Activated T-helper 1 cell treated with anti-CD3 and anti-CD28 coated beads, Interleukin-2, amount 50 U/mL, for 16 hours (primary cell): ENCODE results near the gene LINC01488.

Experiments
- DNase-seq, 2 donors: peaks; one replicate each; pipeline ENCODE4 v3.0.0-alpha.2; 2020; ENCODE audit warnings: low read depth in 1 of 2, low spot score in 1 of 2

LINC01488 gene

DNA sequence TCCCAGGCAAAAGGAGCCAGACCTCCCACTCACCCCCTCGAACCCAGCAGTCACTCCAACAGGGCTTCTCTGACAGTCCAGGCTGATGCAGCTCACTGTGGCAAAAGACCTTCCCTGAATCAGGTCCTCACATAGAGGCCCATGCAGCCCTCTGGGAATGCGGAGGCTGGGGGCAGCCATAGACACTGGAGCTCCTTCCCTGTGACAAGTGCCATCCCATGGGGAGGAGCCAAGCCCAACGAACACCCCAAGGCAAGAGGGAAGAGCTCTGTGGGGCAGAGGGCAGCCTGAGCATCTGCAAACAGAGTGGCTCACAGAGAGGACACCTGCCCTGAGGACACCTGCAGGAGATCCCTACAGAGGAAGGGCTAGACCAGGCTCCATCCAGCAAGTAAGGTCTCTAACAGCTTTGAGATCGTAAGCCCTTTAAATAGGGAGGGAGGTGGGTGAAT is at the start of gene LINC01488:
TSS of gene LINC01488 (plus strand) at position 271 of the 452 bp plus-strand sequence.
- no peak for DNase-seq

DNA sequence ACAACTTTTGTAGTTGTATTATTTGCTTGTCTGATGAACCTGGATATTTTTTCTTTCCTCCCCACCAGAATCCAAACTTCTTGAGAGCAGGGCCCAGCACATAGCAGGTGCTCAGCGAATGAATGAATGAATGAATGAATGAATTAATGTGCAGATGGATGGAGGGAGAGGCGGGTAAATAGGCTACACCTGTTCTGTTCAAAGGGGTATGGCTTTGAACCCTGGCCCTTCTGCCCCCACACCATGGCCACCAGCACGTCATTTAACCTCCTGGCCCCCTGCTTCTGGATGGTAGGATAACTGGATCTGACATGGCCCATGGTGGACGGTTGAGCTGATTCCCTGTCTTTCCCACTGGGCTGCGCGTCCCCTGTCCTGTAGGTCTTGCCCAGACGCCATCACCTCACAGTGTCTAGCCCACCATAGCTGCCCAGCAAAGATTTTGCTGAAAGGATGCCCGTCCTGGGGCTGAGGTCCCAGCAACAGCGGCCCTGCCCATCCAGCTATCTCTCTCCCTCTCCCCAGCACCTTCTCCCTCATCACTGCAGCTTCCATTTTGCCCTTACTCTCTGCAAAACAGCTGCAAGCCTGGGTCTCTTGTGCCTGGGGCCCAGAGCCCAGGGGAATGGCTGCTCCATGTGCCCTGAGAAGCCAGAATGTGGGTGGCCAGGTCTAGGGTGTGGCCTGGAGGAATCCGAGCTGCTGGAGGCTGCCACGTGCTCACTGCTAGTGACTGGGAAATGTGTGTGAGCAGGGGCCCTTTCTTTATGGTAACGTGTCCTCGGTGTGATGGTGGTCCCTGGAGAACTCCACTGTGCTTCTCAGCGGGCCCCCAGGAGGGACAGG is 49.3 kb upstream of the LINC01488 start:
- no peak for DNase-seq

DNA sequence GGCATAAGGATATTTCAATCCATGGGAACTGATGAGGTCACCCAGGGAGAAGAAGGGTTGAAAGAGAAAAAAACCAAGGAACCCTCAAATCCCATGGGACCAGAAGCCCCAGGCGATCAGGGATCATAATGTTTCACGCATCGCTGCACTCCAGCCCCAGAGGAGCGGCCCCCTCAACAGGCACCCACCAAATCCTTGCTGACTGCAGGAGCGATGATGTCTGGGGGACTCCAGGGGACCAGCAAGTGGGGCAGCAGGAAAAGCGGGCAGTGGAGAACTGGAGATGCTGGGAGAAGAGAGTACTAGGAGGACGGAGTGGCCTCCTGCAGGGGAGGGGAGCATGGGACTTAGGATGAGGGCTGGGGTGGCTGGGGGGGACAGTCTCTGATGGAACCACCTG is 47.7 kb upstream of the LINC01488 start:
- no peak for DNase-seq

DNA sequence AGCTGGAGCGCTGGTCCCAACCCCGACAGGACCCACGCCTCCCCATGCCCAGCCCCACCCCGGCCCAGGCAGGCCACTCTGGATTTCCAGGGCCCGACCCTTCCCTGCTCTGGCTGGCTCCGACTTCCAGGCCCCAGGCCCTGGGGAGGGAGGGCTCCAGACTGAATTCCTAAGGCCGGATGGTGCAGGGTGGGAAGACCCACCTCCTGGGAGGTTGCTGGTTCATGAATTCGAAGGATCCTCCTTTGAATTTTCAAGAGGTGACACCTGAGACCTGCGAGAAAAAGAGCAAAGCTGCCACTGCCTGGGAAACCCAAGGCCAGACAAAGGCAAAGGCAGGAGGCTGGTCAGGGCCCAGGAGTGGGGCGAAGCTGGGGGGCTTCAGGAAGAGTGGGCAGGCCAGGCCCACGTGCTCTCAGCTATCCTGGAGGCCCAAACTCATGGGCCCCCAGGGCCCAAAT is 47.0 kb upstream of the LINC01488 start:
- no peak for DNase-seq

DNA sequence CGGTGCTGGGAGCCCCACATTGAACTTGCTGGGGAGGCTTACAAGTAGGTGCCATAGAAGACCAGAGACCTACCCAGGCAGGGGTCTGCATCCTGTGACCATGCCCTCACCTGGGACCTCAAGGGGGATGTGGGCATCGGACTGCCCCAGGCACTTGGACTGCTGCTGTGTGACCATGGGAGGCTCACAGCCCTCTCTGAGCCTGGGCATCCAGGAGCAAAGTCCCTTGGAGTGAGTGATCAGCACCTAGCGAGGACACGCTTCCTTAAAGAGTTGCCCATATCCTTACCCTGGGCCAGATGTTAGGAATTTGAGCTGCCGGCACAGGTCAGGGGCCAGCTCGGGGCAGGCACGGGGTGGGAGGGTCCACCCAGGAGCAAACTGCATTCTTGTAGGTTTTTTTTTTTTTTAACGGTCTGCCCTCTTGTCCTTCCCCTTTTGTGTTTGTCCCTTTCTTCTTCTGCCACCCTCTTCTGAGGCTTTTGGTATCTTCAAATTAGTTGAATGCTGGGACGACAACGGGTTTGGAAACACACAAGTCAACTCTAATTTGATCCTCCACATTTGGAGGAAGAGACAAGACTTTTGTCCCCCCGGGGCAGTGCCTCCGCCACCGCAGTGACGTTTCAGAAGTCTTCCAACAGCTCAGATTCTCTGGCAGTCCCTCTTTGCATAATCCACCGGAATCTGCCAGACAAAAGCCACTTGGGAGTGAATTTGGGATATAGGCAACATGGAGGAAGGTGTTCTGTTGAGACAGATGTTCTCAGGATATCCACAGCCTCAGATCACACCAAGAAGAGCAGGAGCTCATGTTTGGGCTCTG is 46.1 kb upstream of the LINC01488 start:
- no peak for DNase-seq

DNA sequence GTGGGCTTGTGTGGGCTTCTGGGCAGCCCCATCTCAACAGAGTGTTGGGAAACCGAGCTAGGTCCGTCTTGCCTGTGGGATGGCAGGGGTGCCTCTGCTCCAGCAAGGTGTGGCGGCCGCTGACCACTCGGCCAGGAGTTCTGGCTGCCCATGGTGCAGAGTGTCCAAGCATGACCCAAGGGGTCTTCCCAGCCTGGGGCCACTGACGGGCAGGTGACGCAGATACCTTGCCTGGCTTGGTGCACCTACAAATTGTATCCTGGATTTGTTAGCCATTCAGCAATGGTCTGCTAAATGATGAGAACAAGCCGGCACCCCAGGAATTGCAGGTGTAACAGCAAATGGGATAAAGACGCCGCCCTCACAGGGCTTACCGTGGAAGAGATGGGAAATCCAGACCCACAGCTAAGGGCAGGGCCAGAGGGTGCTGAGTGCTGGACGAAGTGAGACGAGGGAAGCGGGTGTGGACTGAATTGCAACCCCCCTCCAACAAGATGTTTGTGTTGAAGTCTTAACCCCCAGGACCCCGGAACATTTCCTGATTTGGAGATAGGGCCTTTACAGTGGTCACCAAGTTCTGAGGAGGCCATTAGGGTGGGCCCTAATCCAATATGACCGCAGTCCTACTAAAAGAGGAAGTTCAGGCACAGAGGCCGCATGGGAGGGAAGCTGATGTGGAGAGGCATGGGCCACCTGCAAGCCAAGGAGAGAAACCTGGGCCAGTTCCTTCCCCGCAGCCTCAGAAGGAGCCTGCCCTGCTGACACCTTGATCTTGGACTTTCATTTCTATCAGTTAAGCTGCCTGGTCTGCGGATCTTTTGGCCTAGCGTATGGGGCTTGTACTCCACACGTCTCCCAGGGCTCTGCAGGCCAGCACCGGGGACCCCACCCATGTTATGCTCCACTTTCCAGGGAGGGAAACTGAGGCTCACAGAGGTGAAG is 45.2 kb upstream of the LINC01488 start:
- DNase-seq = no peak

DNA sequence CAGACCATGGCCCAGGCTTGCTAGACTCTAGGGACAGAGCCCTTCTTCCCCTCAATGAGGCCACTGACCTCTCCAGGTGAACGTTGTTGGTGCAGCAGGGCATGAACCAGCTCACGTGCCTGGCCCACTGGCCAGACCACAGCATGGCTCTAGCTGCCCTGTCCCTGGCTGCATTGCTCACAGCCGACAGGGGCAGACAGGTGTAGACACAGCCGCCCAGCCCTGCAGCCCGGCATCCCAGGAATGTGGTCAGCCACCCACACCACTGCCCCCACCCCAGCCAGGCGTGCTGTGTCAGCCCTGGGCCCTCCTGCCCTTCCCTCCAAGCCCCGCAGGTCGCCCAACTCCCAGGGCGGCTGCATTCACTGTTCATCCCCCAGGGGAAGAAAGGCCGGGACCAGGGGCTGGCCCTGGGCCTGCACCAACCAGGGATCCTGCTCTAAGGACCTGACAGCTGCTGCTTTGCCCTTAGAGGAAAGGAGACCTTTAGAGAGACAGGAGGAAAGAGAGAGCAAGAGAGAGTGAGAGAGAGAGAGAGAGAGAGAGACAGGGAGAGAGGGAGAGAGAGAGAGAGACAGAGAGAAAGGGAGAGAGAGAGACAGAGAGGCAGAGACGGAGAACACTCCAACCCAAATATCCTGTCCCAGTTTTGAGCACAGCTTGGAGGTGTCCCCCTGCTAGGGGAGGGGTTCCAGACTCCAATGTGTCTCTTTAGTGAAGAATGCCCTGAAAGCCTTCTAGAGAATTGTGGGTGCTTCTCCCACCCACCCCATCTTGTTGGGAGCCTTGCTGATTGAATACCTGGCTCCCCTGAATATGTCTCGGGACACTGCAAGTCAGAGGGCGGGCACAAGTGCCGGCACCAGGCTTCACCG is 44.2 kb upstream of the LINC01488 start:
- no peak for DNase-seq

DNA sequence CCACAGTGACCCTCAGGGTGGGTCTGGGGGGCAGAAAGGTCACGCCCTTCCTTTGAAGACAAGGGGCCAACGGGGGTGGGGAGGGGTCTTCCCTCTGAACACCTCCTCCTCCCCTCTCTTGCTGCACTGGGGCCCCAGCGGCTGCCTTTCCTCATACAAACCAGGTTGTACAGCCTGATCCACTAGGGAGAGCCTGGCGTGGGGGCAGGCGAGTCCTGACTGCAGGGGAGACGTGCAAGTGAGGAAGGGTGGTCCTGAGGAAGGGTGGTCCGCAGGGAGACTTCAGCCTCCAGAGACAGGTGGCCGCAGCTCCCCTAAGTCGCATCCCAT is 43.6 kb upstream of the LINC01488 start:
- no peak for DNase-seq

DNA sequence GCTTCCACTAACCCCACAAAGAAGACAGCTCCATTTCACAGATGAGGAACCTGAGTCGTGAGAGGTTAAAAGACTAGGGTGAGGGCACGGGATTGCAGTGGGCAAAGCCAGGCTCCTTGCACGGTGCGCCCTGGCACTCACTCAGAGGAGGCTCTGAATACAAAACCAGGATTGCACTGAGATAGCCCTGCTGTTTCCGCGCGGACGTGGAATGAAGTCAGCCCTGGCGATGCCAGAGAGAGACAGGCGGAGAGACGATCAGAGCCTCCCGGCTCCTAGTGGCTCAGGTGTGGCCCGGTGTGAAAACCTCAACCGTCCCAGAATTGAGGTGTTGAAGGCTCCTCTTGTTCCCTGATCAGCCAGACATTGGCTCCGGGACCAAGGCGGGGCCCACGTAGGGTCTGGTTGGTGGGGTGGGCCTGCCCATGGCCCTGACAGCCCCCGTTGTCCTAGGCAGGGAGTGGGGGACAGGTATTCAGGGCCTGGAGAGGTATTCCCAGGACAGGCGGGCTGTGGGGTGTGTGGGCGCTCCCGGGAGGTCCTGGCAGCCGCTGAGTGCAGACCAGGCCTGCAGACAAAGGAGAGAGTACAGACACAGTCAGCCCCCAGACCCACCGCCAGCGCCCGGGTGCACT is 43.1 kb upstream of the LINC01488 start:
- no peak for DNase-seq

DNA sequence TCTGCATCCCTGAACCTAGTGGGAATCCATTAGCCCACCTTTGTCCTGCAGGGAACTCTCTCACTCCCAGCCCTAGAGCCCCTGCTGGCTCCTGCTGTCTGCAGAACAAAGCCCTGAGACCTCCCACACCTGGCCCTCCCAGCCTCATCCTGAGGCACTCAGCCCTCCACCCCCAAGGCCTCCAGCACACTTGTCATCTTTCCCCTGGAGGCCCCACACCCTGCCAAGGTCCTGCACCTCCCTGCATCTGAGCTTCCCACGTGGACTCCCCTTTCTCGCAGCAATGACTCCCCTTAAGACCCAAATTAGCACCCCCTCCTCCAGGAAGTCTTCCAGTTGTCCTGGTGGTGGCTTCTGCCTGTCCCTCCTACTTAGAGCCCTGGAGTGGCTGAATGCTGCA is 42.3 kb upstream of the LINC01488 start:
- no peak for DNase-seq

DNA sequence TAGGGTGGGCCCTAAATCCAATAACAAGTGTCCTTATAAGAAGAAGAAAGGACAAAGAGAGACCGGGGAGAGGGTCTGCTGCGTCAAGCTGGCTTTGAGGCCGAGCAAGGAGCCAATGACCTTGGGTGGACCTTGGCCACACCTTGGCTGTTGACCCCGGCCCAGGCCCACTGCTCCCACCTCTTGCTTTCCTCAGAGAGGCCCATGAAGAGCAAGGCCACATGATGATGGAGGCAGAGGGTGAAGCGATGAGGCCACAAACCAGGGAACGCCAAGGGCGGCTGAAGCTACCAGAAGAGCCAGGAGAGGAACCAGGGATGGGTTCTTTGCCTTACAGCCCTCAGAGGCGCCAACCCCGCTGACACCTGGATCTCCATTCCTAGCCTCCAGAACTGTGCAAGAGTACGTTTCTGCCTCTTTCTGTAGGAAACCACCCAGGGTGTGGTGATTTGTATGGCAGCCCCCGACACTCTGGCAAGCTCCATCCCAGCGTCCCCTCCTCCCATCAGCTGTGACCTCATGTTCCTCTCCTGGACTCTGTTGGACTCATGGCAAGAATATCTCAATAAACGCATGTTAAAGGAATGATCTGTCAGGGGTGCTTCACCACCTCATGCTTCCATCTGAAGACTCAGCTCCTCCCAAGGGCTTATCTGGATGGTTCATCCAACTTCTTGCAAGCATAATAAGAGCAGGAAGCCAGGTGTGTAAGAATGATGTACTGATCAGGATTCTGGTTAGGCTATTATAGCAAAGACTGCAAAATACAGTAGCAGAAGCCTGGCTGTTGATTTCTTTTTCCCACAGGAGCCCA is 41.6 kb upstream of the LINC01488 start:
- DNase-seq = no peak

DNA sequence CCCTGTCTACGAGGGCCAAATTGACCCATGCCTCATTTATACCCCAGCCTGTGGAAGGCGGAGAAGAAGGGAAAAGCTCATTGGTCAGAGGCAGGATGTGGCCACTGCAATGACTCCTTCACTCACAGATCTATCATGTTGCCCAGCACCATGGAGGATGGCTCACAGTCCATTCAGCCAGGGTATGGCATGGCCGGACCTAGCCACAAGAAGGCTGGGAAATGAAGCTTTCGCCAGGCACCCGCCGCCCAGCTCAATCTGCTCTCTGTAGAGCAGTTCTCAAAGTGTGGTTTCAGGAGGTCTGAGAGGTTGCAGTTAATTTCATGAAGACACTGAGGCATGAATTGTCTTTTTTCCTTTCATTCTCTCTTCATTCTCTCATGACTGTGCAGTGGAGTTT is 40.6 kb upstream of the LINC01488 start:
- DNase-seq = no peak

DNA sequence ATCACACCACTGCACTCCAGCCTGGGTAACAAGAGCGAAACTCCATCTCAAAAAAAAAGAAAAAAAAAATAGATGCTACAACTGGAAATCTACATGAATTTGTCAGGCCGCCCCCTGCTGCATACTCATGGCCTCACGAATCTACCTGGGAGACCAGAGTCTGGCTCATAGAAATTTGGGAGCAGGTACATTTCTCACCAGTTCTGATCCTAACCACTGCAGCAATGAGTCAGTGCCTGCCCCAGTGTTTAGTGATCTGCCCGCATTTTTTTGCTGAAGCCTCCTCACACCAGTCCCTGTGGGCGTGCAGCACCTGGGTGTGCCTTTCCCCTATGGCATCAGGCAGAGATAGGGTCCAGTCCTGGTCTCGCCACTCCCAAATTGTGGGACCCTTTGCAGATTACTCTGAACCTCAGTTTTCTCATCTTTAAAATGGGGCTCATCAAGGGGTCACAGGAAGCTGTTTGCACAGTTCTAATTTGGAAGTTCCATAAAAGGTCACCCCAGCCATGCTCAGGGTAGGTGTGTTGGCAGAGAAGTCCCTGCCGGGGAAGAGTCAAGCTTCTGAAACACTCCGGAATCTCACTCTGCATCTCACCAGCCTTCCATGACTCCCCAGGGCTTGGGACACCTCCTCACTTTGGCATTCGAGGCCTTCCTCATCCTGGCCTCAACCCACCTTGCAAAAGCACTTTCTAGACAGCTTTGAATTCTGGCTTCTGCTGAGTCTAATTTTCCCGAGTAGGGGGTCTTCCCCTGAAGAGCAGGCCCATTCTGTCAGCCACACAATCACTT is 39.3 kb upstream of the LINC01488 start:
- DNase-seq = no peak

DNA sequence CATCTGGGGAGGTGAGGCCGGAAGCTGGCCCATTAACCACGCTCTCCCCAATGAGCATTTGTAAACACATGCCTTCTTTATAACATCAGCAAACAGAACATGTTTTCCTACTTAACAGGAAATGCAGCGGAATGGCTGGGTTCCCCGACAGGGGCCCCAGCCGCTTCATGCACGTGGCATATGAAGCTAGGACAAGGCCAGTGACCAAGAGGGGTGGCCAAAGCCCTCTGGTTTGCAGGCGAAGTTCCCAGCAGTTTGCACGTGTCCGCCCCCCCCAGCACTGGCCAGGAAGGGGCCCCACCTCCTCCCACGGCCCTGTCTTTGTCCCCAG is 38.7 kb upstream of the LINC01488 start:
- no peak for DNase-seq

DNA sequence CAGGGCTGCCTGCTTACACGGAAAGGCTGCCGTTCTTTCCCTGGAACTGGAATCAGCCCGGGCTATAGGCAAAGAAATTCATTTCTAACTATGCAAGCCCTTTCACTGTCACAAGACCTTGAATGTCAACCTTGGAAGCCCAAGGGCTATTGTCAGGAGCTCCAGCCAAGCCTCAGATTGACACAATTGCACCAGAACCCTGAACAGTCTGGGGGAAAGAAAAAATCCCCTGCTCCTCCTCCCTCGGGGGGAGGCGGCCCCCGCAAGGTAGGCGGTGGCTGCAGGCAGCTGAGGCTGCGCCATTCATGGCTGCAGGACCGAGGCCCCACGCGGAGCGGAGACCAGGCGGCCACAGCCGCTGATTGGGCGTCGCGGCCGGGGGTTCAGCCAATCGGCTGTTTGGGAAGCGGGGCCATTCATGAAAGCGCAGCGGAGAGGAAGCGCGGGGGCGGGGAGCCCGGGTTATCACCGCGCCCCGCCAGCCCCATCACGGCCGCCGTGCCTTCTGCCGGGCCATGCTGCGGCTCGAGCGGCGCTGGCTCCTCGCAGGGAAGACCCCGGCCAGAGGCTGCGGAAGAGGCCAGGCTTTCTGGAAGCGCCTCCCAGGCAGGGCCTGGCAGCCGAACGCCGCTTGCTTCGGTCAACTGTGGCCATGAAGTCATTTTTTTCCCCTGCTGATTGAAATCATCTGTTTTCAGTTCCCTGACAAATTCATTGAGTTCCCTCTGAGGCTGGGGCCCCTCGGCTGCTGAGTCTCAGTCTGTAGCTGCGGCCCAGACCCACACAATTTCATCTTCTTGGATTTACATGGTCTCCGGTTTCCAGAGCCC is 38.1 kb upstream of the LINC01488 start:
- DNase-seq = peak; percentile 14 to 44

DNA sequence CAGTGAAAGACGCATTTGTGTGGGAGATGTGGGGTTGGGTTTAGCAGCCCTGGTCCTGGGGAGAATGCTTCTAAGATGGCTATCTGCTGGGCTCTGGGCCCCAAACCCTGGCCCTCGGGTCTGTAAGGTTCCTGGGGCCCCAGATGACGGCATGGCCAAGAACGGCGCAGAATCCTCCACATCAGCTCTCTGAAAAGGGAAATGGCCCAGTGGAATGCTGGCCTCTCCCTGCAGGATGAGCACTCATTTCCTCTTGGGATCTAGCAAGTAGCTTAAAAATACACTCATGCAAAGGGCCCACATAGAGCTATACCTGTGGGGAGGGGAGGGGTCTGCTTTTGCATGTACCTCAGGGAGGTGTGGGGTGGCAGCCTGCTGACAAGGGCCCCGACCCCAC is 37.5 kb upstream of the LINC01488 start:
- DNase-seq = no peak

DNA sequence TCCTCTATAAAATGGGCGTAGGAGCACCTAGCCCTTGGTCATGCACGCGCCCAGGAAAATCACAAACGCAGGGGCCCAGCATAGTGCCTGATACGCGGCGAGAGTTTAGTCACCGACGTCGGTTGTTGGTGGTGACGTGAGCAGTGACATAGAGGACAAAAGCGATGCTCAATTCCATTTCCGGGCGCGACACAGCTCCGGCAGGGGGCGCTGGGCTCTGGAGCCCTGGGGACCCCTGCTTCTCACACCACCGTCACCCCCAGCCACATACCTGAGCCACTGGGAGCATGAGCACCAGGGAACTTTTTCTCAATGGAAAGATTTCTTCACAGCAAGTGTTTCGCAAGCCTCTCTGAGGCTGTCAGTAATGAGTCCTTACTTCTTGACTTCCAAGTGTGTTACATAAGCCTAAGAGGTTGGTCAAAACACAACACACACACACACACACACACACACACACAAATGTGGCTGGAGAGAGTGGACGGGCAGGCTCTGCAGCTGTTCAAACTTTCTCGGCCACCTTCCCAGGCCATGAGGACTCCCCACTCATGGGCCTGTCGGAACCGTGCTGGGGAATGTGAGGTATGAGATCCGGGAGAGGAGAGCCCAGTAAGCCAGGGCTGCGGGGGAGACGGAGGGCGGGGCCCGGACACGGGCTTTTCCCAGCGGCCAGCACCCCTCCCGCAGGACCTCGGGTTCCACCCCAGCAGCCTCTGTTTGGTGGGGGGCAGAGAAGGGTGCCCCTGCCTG is 36.9 kb upstream of the LINC01488 start:
- no peak for DNase-seq
